GM21526 (cell line): ENCODE results near the gene EPHA6.

Experiments used
- ATAC-seq: cut with Tn5 transposase; IDR thresholded peaks from one replicate; pipeline ENCODE4 v1.9.1; 2021; ENCODE audit warnings: moderate library complexity; ENCODE audit not compliant: unreplicated experiment, low FRiP score

Gene EPHA6

DNA sequence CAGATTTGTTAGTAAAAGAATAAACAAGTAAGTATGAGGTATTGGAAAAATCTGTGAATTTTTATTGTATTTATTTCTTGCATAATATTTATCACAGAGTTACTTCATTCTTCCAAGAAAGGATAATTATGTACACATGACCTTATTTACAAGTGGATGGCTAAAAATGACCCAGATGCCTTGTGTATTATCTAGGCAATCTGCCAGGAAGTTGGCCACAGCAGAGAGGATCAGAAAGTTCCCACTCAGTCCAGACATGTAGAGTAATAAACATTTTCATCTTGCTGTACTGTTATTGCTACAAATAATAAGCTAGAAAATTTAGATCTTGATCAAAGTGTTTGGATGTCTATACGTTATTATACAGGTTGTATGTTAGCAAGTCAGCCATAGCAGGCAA, 317.1 kb downstream of the EPHA6 start:
- no peak for ATAC-seq

DNA sequence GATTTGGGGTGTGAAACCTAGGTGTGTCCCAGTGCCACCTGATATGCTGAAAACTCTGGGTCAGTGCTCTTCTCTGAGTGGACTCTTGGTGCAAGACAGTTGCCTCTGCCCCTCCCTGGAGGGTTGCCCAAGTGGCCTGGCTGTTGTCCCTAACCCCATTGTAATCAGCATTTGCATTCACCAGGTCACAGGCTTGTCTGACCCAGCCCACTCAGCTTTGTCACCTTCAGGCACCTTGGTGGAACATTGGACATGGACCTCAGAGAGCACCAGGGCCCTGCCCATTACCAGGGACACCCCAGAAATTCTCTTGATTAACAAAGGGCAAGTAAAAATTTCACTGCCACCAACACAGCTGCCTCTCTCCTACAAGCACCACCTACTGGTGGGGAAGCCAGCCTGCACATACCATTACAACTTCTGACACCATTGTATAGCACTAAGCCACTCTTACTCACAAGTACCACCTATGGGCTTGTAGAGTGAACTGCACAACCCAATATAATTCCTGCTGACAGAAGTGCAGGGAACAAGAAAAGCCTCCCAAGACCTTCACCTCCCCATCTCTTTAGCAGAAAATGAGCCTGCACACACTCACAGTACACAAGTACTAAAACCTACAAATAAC, 324.6 kb downstream of the EPHA6 start:
- no peak for ATAC-seq

DNA sequence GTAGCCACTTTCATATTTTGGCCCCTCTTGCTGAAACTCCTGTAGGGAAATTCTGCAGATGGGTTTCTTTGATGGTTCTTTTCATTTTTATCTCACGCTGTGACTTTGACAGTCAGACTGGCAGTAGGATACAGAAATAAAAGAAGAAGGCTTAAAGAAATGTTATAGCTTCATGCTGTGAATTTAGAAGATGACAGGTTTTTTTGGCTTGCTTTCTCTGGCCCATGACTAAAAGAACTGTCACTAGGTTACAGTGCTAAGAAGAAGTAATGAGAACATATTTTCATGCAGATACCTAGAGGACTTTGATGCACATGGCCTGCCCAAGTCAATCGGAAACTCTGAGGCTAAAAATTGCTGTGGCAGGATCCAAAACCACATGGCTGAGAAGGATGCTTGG, 334.5 kb downstream of the EPHA6 start:
- ATAC-seq, result no peak

DNA sequence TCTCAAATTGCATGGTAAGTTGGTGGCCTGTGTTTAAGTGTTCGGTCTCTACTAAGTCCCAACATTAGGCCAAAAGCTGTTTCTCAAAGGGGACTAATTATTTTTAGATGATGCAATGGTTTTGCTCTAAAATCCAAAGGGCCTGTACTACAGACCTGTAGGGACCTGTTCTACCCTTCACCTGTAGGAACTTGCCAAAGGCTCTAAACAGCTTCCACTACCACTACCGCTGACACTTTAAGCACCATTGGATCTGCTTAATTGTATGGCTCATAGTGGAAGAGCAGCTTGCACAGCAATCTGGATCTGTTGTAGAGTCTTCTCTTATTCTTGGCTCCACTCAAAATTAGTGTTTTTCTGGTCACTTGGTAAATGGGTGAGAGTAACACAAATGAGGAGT, 346.8 kb downstream of the EPHA6 start:
- ATAC-seq, result no peak

DNA sequence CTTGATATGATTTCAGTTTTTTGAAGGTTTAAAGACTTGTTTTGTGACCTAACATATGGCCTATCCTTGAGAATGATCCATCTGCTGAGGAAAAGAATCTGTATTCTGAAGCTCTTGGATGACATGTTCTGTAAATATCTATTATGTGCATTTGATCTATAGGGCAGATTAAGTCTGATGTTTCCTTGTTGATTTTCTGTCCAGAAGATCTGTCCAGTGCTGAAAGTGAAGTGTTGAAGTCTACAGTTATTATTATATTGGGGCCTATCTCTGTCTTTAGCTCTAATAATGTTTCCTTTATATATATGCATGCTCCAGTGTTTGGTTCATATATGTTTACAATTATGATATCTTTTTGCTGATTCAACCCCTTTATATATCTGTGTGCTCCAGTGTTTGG, 362.8 kb downstream of the EPHA6 start:
- ATAC-seq, result no peak

DNA sequence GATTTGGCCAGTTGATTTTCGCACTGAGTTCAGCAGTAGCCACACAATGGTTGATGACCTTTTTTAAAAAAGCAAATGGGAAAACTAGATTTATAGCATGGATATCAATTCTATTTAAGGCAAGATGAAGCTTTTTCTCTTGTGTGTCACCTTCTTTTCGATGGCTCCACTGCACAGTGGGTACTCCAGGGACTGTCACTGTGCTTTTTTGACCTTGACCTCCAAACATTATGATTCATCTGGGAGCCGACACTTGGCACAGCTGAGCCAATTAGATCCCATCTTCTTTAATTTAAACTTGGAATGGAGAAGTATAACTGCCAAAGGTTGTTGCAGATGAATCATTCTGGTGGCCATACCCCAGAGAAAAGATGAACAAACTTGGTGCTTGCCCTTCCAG, 367.3 kb downstream of the EPHA6 start:
- no peak for ATAC-seq

DNA sequence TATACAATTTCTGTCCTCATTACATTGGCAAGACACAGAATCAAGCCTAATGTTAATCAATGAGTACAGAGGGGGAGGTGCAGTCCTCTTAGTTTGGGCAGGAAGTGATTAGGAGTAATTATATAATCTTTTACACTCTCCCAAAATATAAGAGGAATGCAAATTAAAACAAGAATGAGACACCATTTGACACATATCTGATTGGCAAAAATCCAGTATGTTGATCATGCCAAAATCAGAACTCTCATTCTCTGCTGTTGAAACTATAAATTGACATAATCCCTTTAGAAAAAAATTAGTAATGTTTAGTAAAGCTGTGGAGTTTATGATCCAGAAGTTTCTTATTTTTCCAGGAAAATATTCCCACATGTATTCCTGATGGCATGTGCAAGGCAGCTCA, 373.4 kb downstream of the EPHA6 start:
- ATAC-seq, result no peak

DNA sequence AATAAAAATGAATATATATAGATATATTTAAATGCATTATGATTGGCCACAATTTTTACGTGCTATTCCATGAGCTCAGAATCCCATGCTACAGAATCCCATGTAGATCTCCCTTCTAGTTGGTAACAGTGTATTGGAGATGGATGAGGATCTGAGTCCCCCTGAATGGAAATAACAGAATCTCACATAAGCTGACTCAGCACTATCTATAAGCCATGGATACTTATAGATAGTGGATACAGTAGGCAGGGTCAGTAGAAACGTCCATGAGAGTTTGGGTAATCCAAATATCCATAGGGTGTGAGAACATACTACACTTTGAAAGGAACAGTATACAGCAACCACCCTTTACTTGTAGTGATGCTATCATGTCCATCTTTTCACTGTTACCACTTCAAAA, 375.4 kb downstream of the EPHA6 start:
- ATAC-seq, result no peak

DNA sequence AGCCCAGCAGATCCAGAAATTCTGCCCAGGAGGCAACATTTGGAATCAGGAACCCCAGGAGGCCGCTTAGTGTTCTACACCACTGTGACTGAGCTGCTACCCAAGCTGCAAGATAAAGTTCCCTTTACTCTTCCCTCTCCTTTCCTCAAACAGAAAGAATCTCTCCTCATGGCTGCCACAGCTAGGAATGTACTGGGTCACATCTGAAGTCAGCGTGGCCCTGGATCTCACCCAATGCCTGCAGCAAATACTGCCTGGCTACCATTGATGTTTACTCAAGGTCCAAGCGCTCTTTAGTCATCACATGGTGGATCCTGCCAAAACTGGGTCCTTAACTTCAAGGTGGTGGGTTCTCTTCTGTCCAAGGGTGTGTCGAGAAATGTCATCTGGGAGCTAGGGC, 382.7 kb downstream of the EPHA6 start:
- ATAC-seq, result no peak

DNA sequence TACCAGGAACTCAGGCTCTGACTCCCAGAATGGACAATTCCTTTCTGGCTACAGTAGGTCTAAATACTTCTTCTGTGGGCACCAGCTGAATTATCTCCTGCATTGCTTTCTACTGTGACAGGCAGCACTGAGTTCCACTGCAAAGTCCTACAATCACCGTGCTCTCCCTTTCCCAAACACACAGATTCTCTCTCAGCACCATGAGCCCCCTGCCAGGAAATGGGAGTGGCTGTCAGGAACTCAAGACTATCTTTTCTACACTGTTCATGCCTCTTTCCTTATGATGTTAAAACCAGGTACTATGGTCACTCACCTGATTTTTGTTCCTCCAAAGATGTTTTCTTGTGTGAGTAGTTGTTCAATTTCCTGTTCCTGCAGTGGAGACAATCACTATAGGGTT, 383.4 kb downstream of the EPHA6 start:
- no peak for ATAC-seq

DNA sequence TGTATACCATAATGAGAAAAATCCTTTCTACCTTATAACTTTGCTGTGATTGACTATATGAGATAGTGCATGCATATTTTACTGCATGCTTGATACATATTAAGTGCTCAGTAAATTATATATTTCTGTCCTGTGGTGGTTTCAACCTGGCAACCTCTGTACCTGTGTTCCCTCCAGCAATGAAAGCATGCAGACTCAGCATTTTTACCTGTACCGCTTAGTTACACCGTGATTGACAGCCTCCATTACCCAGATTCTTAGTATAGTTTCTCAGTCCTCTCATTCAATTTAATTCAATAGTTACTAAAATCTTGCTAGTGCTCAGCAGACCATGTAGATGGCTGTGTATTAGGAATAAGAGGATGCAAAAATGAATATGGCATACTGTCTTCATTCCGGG, 386.0 kb downstream of the EPHA6 start:
- no peak for ATAC-seq

DNA sequence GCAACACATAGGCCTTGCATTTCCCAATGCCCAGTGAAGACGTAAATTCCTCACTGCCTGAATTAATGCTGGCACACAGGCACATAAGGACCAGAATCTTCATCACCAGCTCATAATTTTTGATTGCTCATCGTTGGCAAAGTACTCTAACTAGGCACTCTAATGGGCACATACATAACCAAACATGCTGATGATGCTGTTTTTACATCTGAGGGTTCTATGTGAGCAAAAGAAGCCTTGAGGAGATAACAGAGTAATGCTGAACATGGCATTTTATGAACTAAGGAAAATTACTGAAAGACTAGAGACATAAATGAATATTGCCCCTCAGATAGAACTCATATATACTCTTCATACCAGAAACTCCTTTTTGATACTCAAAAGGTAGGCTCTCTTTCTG, 387.4 kb downstream of the EPHA6 start:
- no peak for ATAC-seq

DNA sequence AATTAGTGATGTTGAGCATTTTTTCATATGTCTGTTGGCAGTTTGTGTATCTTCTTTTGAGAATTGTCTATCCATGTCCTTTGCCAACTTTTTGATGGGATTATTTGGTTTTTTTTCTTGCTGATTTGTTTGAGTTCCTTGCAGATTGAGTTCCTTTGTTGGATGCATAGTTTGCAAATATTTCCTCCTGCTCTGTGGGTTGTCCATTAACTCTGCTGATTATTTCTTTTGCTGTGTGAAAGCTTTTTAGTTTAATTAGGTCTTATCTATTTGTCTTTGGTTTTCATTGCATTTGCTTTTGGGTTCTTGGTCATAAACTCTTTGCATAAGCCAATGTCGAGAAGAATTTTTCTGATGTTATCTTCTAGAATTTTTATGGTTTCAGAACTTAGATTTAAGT, 414.6 kb downstream of the EPHA6 start:
- ATAC-seq, result no peak

DNA sequence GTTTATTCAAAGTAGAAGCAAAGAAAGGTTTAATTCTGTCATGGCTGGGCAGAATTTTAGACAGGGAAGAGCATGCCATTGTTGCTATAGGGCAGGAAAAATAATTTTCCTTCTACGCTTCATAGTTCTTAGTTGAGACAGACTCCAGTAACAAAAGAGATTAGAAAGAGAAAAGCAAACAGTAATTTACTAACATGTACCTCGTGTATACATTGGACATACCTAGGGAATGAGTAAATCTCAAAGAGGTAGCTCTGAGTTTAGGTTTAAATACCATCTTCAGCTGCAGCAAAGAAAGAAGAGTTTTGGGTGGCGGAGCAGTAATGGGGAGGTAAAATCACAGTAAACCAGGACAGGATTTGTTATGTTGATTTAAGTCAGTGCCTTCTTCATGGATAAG, 416.1 kb downstream of the EPHA6 start:
- no peak for ATAC-seq

DNA sequence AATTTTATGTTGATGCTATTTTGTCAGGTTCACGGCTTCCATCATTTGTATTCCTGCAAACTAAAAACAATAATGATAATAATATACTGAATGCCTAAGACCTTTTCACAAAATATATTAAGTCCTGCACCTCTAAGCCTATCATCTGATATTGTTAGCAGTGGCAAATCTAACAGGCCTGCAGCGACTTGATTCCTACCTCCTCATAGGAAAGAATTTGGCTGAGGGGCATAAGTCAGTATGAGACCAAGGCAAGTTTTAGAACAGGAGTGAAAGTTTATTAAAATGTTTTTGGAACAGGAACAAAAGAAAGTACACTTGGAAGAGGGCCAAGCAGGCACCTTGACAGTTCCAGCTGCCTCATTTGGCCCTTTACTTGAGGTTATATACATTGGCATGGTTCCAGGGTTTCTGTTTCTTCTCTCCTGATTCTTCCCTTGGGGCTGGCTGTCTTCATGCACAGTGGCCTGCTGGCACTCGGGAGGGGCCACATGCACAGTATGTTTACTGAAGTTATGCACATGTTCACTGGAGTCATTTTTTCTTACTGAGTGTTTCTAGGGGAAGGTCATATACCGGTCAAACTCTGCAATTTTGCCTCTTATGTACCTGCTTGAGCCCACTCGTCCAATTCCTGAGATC, 418.1 kb downstream of the EPHA6 start:
- no peak for ATAC-seq

DNA sequence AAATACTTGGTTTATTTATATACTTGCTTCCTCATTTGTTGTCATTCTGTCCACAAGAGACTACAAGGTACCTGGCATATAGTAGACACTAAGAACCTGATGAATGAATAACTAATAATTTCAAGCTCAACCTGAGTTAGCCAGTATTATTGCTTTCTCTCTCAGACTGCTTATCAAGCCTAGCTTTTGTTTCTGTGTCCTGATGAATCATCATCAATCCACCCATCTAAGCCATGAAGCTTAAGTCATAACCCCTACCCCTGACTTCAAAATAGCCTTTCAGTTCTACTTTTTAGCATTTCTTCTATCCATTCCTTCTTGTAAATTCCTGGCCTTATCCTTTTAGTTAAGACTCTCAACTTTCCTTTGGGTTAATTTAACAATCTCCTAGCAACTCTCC, 420.8 kb downstream of the EPHA6 start:
- no peak for ATAC-seq

DNA sequence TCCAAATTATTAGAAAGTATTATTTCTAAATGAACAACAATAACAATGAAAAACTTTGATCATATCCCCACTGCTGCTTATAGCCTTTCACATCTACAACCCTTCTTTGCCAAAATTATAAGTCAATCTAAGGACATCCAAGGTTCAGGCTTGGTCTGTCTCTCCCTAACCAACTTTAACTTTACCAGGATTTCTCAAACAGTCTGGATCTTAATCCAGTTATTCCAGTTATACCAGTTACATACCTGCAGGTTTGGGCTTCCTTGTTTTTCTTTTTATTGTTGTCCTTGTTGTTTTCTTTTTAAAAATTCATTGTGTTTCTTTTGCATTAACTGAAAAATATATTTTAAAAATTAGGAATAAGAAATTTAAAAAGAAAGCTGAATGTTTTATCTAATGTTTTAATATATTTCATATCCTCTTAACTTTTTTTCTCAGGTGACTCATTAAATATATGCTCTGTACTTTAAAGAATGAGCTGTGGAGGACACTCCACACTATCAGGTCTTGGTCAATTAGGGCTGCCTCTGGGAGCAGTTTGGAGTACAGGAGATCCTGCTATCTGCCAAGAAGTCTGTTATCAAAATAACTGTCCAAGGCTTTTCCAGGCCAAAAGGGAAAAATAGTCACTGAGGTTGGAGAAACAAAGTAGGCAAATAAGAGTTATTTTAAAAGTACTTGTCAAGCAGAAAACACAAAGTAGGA, 421.4 kb downstream of the EPHA6 start:
- ATAC-seq, result no peak

DNA sequence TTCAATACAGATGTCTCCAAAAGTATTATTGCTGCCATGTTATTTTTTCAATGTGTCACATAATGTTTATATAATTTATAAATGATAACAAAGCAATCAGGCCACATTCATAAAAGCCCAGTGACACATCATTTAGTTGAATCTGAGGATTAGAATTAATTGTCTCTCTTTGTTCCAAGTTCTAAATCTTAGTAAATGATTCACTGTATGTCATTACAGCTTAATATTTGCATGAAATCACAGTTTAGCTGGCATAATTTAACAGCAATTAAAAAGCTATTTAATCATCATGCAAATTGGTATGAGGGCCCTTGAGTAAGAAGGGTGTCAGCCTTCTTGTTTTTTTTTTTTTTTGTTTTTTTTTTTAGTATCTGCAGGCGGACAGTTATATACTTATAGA, 427.0 kb downstream of the EPHA6 start:
- no peak for ATAC-seq

DNA sequence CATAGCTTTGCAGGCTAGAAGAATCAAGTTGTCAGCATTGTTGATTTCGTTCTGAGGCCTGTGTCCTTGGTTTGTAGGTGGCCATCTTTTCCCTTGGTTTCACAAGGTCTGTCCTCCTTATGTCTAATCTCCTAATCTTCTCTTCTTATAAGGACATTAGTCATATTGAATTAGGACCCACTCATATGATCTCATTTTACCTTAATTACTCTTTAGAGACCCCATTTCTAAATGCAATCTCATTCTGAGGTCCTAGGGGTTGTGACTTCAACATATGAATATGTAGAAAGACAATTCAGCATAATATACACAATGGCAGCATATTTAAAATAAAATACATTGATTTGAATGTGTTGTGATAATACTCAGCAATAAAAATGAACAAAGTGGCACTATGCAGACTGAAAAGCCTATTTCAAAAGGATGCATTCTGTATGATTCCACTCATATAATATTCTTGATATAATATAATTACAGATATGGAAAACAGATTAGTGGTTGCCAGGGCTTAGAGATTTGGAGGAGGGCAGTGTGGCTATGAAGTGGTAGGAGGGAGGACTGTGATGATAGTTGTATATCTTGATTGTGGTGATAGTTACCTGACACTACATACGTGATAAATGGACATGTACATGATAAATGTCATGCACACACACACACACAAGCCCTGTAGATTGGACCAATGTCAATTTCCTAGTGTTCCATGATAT, 431.0 kb downstream of the EPHA6 start:
- ATAC-seq, result no peak

DNA sequence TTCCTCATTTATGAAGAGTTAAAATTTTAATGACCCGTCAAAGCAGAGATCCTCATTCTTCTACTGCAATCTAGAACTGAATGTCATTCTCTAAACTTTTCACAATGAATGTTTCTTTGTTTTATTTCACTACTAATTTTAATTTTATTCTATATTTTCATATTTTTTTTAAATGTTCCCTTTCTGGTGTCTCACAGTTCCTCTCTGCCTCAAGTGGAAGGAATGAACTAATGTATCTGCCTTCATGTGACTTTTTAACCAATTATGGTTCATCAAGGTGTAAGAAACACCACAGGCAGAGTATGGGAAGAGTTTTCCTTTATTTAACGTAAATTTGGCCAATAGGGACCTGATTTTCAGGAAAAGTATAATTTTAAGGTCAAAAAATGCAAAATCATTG, 441.7 kb downstream of the EPHA6 start:
- ATAC-seq, result no peak

DNA sequence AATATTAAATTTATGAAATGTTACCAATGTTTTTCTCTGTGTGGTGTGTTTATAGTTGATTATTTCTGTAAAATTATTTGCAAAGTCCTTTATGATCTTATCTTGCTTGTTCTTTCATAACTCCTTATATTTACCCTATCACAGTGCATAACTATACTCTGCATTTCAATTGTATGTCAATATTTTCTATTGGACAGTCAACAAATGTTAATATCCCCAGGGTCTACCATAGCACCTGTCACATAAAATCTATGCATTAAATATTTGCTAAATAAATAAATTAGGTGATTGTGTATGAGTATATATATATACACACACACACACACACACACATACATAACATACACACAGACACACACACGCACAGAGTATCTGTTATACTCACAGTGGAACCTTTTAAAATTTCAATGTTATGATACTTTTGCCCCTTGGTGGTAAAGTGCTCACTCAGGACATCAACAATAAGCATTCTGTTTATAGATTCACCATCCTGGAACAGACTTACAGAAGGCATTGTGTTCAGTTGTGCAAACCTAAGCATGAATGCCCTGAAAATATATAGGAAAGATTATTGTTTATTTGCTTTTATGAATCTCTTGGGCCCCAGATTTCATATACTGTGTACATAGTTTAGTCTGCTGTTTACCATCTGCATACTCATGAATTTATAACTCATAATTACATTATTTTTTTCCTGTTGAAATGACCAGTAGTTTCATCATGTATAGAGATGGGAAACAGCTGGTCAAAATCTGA, 443.7 kb downstream of the EPHA6 start:
- no peak for ATAC-seq
